ENCODE data around the gene MGAT5B. TPM values are rescaled to one million over a fixed set of nuclear protein-coding genes. Genes with fewer than 3 reads are reported as not detected.

The MGAT5B gene
- total and polyA plus RNA-seq, 3 experiments from 2014 or later: 0.17 to 0.46 (median 0.40) TPM

GRCh38 chr17:76903631-76904030 is 35.4 kb downstream of the MGAT5B start:
- Mint-ChIP-seq H3K4me3 (no peak overlapping the region), H3K9me3 (no peaks in the 10 kb centered on the region), H3K4me1 (no peaks in the 10 kb centered on the region), H3K27me3 (peaks cover 7 to 8% of the 10 kb centered on the region in 2 donors), H3K27ac (no peak overlapping the region), H3K36me3 (no peaks in the 10 kb centered on the region)
- no peaks in the 10 kb centered on the region for H3K4me1 ChIP-seq (ENCODE audit: insufficient read depth, low read length)
- CTCF ChIA-PET: no interaction called here
- no peaks in the 10 kb centered on the region for H3K9me3 ChIP-seq (ENCODE audit: low read length)
- no peak for DNase-seq
- POLR2A ChIA-PET: no interaction called here
- no peak overlapping the region for H3K27ac ChIP-seq (ENCODE audit: low read depth, low read length)
- no peaks in the 10 kb centered on the region for H3K27me3 ChIP-seq (ENCODE audit: insufficient read depth, low read length, poor library complexity, severe bottlenecking)
- H3K4me3 ChIP-seq (ENCODE audit: low read length): no peak overlapping the region
- no peaks in the 10 kb centered on the region for H3K36me3 ChIP-seq (ENCODE audit: insufficient read depth, low read length)

GRCh38 chr17:76904116-76904515 is 35.9 kb downstream of the MGAT5B start:
- Histone ChIP-seq H3K27ac (ENCODE audit: low read depth, low read length) (no peak overlapping the region), H3K4me1 (ENCODE audit: insufficient read depth, low read length) (no peaks in the 10 kb centered on the region), H3K27me3 (ENCODE audit: insufficient read depth, low read length, poor library complexity, severe bottlenecking) (no peaks in the 10 kb centered on the region), H3K4me3 (ENCODE audit: low read length) (no peak overlapping the region), H3K9me3 (ENCODE audit: low read length) (no peaks in the 10 kb centered on the region), H3K36me3 (ENCODE audit: insufficient read depth, low read length) (no peaks in the 10 kb centered on the region)
- Mint-ChIP-seq H3K36me3 (no peaks in the 10 kb centered on the region), H3K9me3 (no peaks in the 10 kb centered on the region), H3K27ac (no peak overlapping the region), H3K4me3 (no peak overlapping the region), H3K27me3 (peaks cover 7 to 9% of the 10 kb centered on the region in 2 donors), H3K4me1 (no peaks in the 10 kb centered on the region)
- ChIA-PET CTCF (no interaction called here), POLR2A (no interaction called here)
- DNase-seq: no peak

GRCh38 chr17:76905036-76905435 is 36.8 kb downstream of the MGAT5B start:
- Histone ChIP-seq H3K27ac (ENCODE audit: low read depth, low read length) (no peak overlapping the region), H3K36me3 (ENCODE audit: insufficient read depth, low read length) (no peaks in the 10 kb centered on the region), H3K4me1 (ENCODE audit: insufficient read depth, low read length) (no peaks in the 10 kb centered on the region), H3K9me3 (ENCODE audit: low read length) (no peaks in the 10 kb centered on the region), H3K27me3 (ENCODE audit: insufficient read depth, low read length, poor library complexity, severe bottlenecking) (no peaks in the 10 kb centered on the region), H3K4me3 (ENCODE audit: low read length) (no peak overlapping the region)
- DNase-seq: no peak
- H3K9me3 Mint-ChIP-seq: no peaks in the 10 kb centered on the region
- CTCF ChIA-PET: no interaction called here
- POLR2A ChIA-PET: no interaction called here
- peaks cover 7 to 17% of the 10 kb centered on the region in 2 donors for H3K27me3 Mint-ChIP-seq
- H3K36me3 Mint-ChIP-seq: no peaks in the 10 kb centered on the region
- no peak overlapping the region for H3K27ac Mint-ChIP-seq
- H3K4me1 Mint-ChIP-seq: no peaks in the 10 kb centered on the region
- no peak overlapping the region for H3K4me3 Mint-ChIP-seq

GRCh38 chr17:76905836-76906235 is 37.6 kb downstream of the MGAT5B start:
- peaks cover 4% of the 10 kb centered on the region for H3K27me3 ChIP-seq (ENCODE audit: insufficient read depth, low read length, poor library complexity, severe bottlenecking)
- no peaks in the 10 kb centered on the region for H3K9me3 Mint-ChIP-seq
- H3K4me1 Mint-ChIP-seq: no peaks in the 10 kb centered on the region
- H3K36me3 ChIP-seq (ENCODE audit: insufficient read depth, low read length): no peaks in the 10 kb centered on the region
- H3K27me3 Mint-ChIP-seq: peaks cover 7 to 17% of the 10 kb centered on the region in 2 donors
- no peaks in the 10 kb centered on the region for H3K36me3 Mint-ChIP-seq
- H3K4me3 Mint-ChIP-seq: no peak overlapping the region
- DNase-seq: no peak
- no peaks in the 10 kb centered on the region for H3K4me1 ChIP-seq (ENCODE audit: insufficient read depth, low read length)
- ChIA-PET POLR2A (no interaction called here), CTCF (no interaction called here)
- no peak overlapping the region for H3K27ac ChIP-seq (ENCODE audit: low read depth, low read length)
- no peaks in the 10 kb centered on the region for H3K9me3 ChIP-seq (ENCODE audit: low read length)
- H3K27ac Mint-ChIP-seq: no peak overlapping the region
- H3K4me3 ChIP-seq (ENCODE audit: low read length): no peak overlapping the region

- Histone ChIP-seq H3K9me3 (ENCODE audit: low read length) (no peaks in the 10 kb centered on the region), H3K27me3 (ENCODE audit: insufficient read depth, low read length, poor library complexity, severe bottlenecking) (peaks cover 4% of the 10 kb centered on the region), H3K27ac (ENCODE audit: low read depth, low read length) (no peak overlapping the region), H3K36me3 (ENCODE audit: insufficient read depth, low read length) (no peaks in the 10 kb centered on the region), H3K4me3 (ENCODE audit: low read length) (no peak overlapping the region), H3K4me1 (ENCODE audit: insufficient read depth, low read length) (no peaks in the 10 kb centered on the region)
- H3K9me3 Mint-ChIP-seq: no peaks in the 10 kb centered on the region
- no peak for DNase-seq
- H3K4me1 Mint-ChIP-seq: no peaks in the 10 kb centered on the region
- no peak overlapping the region for H3K4me3 Mint-ChIP-seq
- ChIA-PET CTCF (no interaction called here), POLR2A (no interaction called here)
- H3K27ac Mint-ChIP-seq: no peak overlapping the region
- no peaks in the 10 kb centered on the region for H3K36me3 Mint-ChIP-seq
- H3K27me3 Mint-ChIP-seq: peaks cover 5 to 17% of the 10 kb centered on the region in 2 donors
Measured at GRCh38 chr17:76906463-76906862, 38.3 kb downstream of the MGAT5B start.

GRCh38 chr17:76907352-76907751 is 39.1 kb downstream of the MGAT5B start:
- Mint-ChIP-seq H3K9me3 (no peaks in the 10 kb centered on the region), H3K4me1 (no peaks in the 10 kb centered on the region)
- POLR2A ChIA-PET: no interaction called here

GRCh38 chr17:76909971-76910760 is 42.0 kb downstream of the MGAT5B start:
- H3K36me3 Mint-ChIP-seq: no peaks in the 10 kb centered on the region
- Histone ChIP-seq H3K4me3 (ENCODE audit: low read length) (no peak overlapping the region), H3K27me3 (ENCODE audit: insufficient read depth, low read length, poor library complexity, severe bottlenecking) (peaks cover 4% of the 10 kb centered on the region), H3K4me1 (ENCODE audit: insufficient read depth, low read length) (no peaks in the 10 kb centered on the region), H3K36me3 (ENCODE audit: insufficient read depth, low read length) (no peaks in the 10 kb centered on the region), H3K9me3 (ENCODE audit: low read length) (no peaks in the 10 kb centered on the region), H3K27ac (ENCODE audit: low read depth, low read length) (no peak overlapping the region)
- DNase-seq: peak in 1 of 5 donors; percentile 19
- ChIA-PET POLR2A (no interaction called here), CTCF (interaction anchor here (1.3 kb wide), 1 partner anchor 42 kb away, joined by 4 read pairs; the partner anchor contains the start of gene MGAT5B)
- H3K4me3 Mint-ChIP-seq: no peak overlapping the region
- H3K27me3 Mint-ChIP-seq: peaks cover 16 to 31% of the 10 kb centered on the region in 2 donors
- no peaks in the 10 kb centered on the region for H3K9me3 Mint-ChIP-seq
- no peaks in the 10 kb centered on the region for H3K4me1 Mint-ChIP-seq
- H3K27ac Mint-ChIP-seq: no peak overlapping the region

More at GRCh38 chr17:76907352-76907751, 39.1 kb downstream of the MGAT5B start:
- H3K27ac ChIP-seq (ENCODE audit: low read depth, low read length): no peak overlapping the region
- no peaks in the 10 kb centered on the region for H3K4me1 ChIP-seq (ENCODE audit: insufficient read depth, low read length)
- DNase-seq: no peak
- no peaks in the 10 kb centered on the region for H3K36me3 Mint-ChIP-seq
- no peaks in the 10 kb centered on the region for H3K9me3 ChIP-seq (ENCODE audit: low read length)
- H3K4me3 Mint-ChIP-seq: no peak overlapping the region
- no peak overlapping the region for H3K4me3 ChIP-seq (ENCODE audit: low read length)
- CTCF ChIA-PET: no interaction called here
- H3K27ac Mint-ChIP-seq: no peak overlapping the region
- H3K27me3 Mint-ChIP-seq: peaks cover 5 to 20% of the 10 kb centered on the region in 2 donors
- peaks cover 4% of the 10 kb centered on the region for H3K27me3 ChIP-seq (ENCODE audit: insufficient read depth, low read length, poor library complexity, severe bottlenecking)
- H3K36me3 ChIP-seq (ENCODE audit: insufficient read depth, low read length): no peaks in the 10 kb centered on the region

- Histone ChIP-seq H3K27ac (ENCODE audit: low read depth, low read length) (no peak overlapping the region), H3K27me3 (ENCODE audit: insufficient read depth, low read length, poor library complexity, severe bottlenecking) (peaks cover 4% of the 10 kb centered on the region), H3K9me3 (ENCODE audit: low read length) (no peaks in the 10 kb centered on the region), H3K36me3 (ENCODE audit: insufficient read depth, low read length) (no peaks in the 10 kb centered on the region), H3K4me3 (ENCODE audit: low read length) (no peak overlapping the region), H3K4me1 (ENCODE audit: insufficient read depth, low read length) (no peaks in the 10 kb centered on the region)
- ChIA-PET CTCF (no interaction called here), POLR2A (no interaction called here)
- Mint-ChIP-seq H3K36me3 (no peaks in the 10 kb centered on the region), H3K9me3 (no peaks in the 10 kb centered on the region), H3K4me3 (no peak overlapping the region), H3K27ac (no peak overlapping the region), H3K27me3 (peaks cover 16 to 35% of the 10 kb centered on the region in 2 donors), H3K4me1 (no peaks in the 10 kb centered on the region)
- no peak for DNase-seq
Measured at GRCh38 chr17:76911299-76912017, 43.3 kb downstream of the MGAT5B start.
